ENCODE results near the gene FBXO3. TPM values are rescaled to one million over a fixed set of nuclear protein-coding genes. Genes with fewer than 3 reads are reported as not detected.

Gene FBXO3
- polyA plus RNA-seq, 3 donors = 17.5 to 25.2 (median 21.4) TPM

- no peaks in the 10 kb centered on the region for H4K20me1 ChIP-seq (ENCODE audit: insufficient read depth, low read length)
- H3K9ac ChIP-seq (ENCODE audit: insufficient read depth, low read length, poor library complexity, severe bottlenecking) = no peak overlapping the region
- TF ChIP-seq CTCF (IDR thresholded peaks at IDR 0.05) = no peak
- no peak overlapping the region for H3K27ac Mint-ChIP-seq
- DNase-seq = no peak
- peak overlapping the region in 1 of 2 donors; percentile 58 for H3K4me3 Mint-ChIP-seq
- H3K27me3 Mint-ChIP-seq (ENCODE audit: low read depth in 3 of 3) = peaks cover 26 to 41% (median 30%) of the 10 kb centered on the region in 3 donors
- H3K4me3 ChIP-seq (replicated peaks in 1 of 3; ENCODE audit: low read depth in 2 of 3, low read length in 3 of 3) = no peak overlapping the region
- peaks cover 0 to 4% (median 0%) of the 10 kb centered on the region in 7 donors for H3K9me3 Mint-ChIP-seq
- peaks cover 16 to 18% of the 10 kb centered on the region in 2 donors for H3K4me1 ChIP-seq (ENCODE audit: control insufficient read depth in 1 of 2, insufficient read depth in 2 of 2, low read length in 2 of 2)
- H3K36me3 Mint-ChIP-seq = no peaks in the 10 kb centered on the region
- H3K79me2 ChIP-seq (ENCODE audit: insufficient read depth, low read length) = no peaks in the 10 kb centered on the region
- H3K4me2 ChIP-seq (replicated peaks; ENCODE audit: extremely low read depth, low read length, poor library complexity, severe bottlenecking) = no peak overlapping the region
- 89% methylated on average over 1 of the region's 3 CpGs for WGBS (ENCODE audit: insufficient coverage)
- no peak overlapping the region for H3K27ac ChIP-seq (ENCODE audit: low read depth in 1 of 2, low read length in 2 of 2)
- no peak overlapping the region for H2AFZ ChIP-seq (ENCODE audit: insufficient read depth, low read depth, low read length, poor library complexity, severe bottlenecking)
- intact Hi-C loops (cut with micrococcal nuclease) = loop anchor here in 1 of 2 donors (10.0 kb wide), 1 partner anchor 333 kb away; no protein-coding TSS in a partner anchor
- peaks cover 24% of the 10 kb centered on the region for H3K4me1 Mint-ChIP-seq
- H3K27me3 ChIP-seq (ENCODE audit: control insufficient read depth in 2 of 2, insufficient read depth in 2 of 2, low read length in 2 of 2) = peaks cover 7 to 33% of the 10 kb centered on the region in 2 donors
- H3K36me3 ChIP-seq (replicated peaks in 1 of 2; ENCODE audit: control insufficient read depth in 1 of 2, insufficient read depth in 2 of 2, low read length in 2 of 2) = no peaks in the 10 kb centered on the region
- H3K9me3 ChIP-seq (replicated peaks in 1 of 2; ENCODE audit: control insufficient read depth in 1 of 2, insufficient read depth in 1 of 2, low read length in 2 of 2) = no peaks in the 10 kb centered on the region
Measured at GRCh38 chr11:33697997-33698396, 76.3 kb downstream of the FBXO3 start.

GRCh38 chr11:33696931-33697638, 77.2 kb downstream of the FBXO3 start:
- Histone ChIP-seq H3K4me1 (ENCODE audit: control insufficient read depth in 1 of 2, insufficient read depth in 2 of 2, low read length in 2 of 2) (peaks cover 16 to 18% of the 10 kb centered on the region in 2 donors), H3K4me2 (replicated peaks; ENCODE audit: extremely low read depth, low read length, poor library complexity, severe bottlenecking) (no peak overlapping the region), H3K79me2 (ENCODE audit: insufficient read depth, low read length) (no peaks in the 10 kb centered on the region), H3K9ac (ENCODE audit: insufficient read depth, low read length, poor library complexity, severe bottlenecking) (no peak overlapping the region), H3K9me3 (replicated peaks in 1 of 2; ENCODE audit: control insufficient read depth in 1 of 2, insufficient read depth in 1 of 2, low read length in 2 of 2) (no peaks in the 10 kb centered on the region), H3K27me3 (ENCODE audit: control insufficient read depth in 2 of 2, insufficient read depth in 2 of 2, low read length in 2 of 2) (peaks cover 5 to 33% of the 10 kb centered on the region in 2 donors), H3K36me3 (replicated peaks in 1 of 2; ENCODE audit: control insufficient read depth in 1 of 2, insufficient read depth in 2 of 2, low read length in 2 of 2) (no peaks in the 10 kb centered on the region), H3K4me3 (replicated peaks in 1 of 3; ENCODE audit: low read depth in 2 of 3, low read length in 3 of 3) (no peak overlapping the region), H3K27ac (ENCODE audit: low read depth in 1 of 2, low read length in 2 of 2) (no peak overlapping the region), H4K20me1 (ENCODE audit: insufficient read depth, low read length) (no peaks in the 10 kb centered on the region), H2AFZ (ENCODE audit: insufficient read depth, low read depth, low read length, poor library complexity, severe bottlenecking) (no peak overlapping the region)
- H3K27me3 Mint-ChIP-seq (ENCODE audit: low read depth in 3 of 3) = peaks cover 26 to 41% (median 31%) of the 10 kb centered on the region in 3 donors
- peak overlapping the region in 1 of 2 donors; percentile 32 for H3K4me3 Mint-ChIP-seq
- H3K36me3 Mint-ChIP-seq = no peaks in the 10 kb centered on the region
- 95% methylated on average over 6 of the region's 6 CpGs for WGBS (ENCODE audit: insufficient coverage)
- H3K27ac Mint-ChIP-seq = peak overlapping the region in 1 of 7 donors; percentile 2
- H3K9me3 Mint-ChIP-seq = peaks cover 0 to 4% (median 0%) of the 10 kb centered on the region in 7 donors
- no peak for DNase-seq
- intact Hi-C loops (cut with micrococcal nuclease) = loop anchor here in 1 of 2 donors (10.0 kb wide), 1 partner anchor 332 kb away; no protein-coding TSS in a partner anchor
- no peak for TF ChIP-seq CTCF (IDR thresholded peaks at IDR 0.05)
- peaks cover 24% of the 10 kb centered on the region for H3K4me1 Mint-ChIP-seq
